ENCODE measurements around the gene SRD5A1.

Gene SRD5A1

DNA sequence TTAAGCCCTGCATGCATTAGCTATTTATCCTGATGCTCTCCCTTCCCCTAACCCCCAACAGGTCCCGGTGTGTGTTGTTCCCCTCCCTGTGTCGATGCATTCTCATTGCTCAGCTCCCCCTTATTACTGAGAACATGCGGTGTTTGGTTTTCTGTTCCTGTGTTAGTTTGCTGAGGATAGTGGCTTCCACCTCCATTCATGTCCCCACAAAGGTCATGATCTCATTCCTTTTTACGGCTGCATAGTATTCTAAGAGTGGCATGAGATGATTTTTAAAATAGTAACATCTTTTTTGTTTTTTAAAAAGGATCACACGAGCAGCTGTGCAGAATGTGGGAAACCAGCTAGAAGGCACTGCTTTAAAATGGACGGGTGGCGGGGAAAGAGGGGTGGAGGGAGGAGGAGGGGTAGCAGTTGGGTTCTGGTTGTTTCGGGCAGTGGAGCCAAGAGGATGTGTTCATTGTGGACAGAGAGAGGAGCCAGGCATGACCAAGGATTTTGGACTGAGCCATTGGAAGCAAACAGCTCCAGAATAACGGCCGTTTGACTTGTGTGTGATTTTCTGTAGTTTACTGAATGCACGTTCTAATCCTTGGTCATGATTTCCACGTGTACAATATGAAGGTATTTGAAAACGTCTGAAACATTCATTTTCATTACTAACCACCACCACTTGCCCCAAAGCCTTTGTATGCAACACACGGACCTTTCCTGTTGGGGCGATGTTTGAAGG is 78.3 kb downstream of the SRD5A1 start:
- Mint-ChIP-seq H3K36me3 (ENCODE audit: low read depth) (peaks cover 4% of the 10 kb centered on the region), H3K4me1 (ENCODE audit: low read depth) (peaks cover 20% of the 10 kb centered on the region), H3K9me3 (no peaks in the 10 kb centered on the region), H3K4me3 (peak overlapping the region; percentile 88), H3K27me3 (ENCODE audit: low read depth) (no peaks in the 10 kb centered on the region), H3K27ac (peak overlapping the region; percentile 94)
- no peak for DNase-seq (ENCODE audit: low spot score)

DNA sequence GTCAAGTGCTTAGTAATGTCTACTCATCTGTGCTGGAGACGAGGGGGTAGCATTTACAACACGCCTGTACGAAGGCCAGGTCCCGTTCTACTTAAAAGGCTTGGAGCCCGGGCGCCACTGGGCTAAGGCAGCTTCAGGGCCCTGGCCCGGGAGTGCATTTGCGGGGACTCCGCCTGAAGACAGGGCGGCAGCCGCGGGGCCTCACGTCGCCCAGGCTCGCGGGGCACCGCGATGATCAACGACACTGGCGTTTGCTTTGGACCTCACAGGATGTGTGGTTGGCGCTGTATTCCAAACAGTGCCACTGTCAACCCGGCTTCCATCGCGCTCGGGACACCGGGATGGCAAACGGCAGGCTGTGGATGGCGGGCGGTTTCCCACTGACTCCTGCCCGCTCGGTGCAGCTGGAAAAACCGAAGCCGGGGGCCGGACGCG is 78.9 kb downstream of the SRD5A1 start:
- no peaks in the 10 kb centered on the region for H3K27me3 Mint-ChIP-seq (ENCODE audit: low read depth)
- peak overlapping the region; percentile 88 for H3K4me3 Mint-ChIP-seq

DNA sequence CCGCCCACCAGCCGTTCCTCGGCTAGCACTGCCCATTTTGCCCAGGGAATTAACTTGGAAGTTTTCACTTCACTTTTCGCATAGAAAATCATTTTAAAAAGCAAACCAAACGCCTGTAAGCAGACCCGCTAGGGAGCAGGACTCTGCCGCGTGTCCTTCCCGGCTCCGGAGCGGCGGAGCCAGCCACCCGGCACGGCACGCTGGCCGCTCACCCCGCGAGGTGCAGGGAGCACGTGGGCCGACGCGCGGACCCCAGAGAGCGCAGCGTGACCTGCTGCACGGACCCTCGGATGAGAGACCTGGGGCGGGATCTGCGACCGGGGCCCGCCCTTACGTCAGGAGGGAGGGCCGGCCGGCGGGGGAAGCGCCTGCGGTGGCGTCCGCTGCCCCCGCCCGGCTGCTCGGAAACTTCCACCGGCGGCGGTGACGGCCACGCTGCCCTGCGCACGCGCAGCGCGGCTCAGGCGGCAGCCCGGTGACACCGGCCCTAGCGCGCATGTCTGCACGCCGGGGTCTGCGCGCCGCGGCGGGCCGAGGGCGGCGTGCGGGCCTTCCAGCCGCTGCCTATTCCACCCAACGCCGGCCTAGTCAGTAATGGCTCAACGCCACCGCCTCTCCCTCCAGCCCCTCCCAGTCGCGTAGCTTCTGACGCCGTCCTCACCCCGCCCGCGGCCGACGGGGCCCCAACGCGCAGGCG is 79.5 kb downstream of the SRD5A1 start:
- Mint-ChIP-seq H3K27me3 (ENCODE audit: low read depth) (no peaks in the 10 kb centered on the region), H3K9me3 (no peaks in the 10 kb centered on the region), H3K27ac (peak overlapping the region; percentile 94), H3K4me3 (peak overlapping the region; percentile 88), H3K4me1 (ENCODE audit: low read depth) (peaks cover 30% of the 10 kb centered on the region), H3K36me3 (ENCODE audit: low read depth) (peaks cover 8% of the 10 kb centered on the region)
- DNase-seq (ENCODE audit: low spot score), result peak; percentile 98

More for the DNA sequence above, 78.9 kb downstream of the SRD5A1 start:
- Mint-ChIP-seq H3K27ac (peak overlapping the region; percentile 94), H3K36me3 (ENCODE audit: low read depth) (peaks cover 4% of the 10 kb centered on the region), H3K9me3 (no peaks in the 10 kb centered on the region), H3K4me1 (ENCODE audit: low read depth) (peaks cover 25% of the 10 kb centered on the region)
- DNase-seq (ENCODE audit: low spot score), result peak; percentile 47

DNA sequence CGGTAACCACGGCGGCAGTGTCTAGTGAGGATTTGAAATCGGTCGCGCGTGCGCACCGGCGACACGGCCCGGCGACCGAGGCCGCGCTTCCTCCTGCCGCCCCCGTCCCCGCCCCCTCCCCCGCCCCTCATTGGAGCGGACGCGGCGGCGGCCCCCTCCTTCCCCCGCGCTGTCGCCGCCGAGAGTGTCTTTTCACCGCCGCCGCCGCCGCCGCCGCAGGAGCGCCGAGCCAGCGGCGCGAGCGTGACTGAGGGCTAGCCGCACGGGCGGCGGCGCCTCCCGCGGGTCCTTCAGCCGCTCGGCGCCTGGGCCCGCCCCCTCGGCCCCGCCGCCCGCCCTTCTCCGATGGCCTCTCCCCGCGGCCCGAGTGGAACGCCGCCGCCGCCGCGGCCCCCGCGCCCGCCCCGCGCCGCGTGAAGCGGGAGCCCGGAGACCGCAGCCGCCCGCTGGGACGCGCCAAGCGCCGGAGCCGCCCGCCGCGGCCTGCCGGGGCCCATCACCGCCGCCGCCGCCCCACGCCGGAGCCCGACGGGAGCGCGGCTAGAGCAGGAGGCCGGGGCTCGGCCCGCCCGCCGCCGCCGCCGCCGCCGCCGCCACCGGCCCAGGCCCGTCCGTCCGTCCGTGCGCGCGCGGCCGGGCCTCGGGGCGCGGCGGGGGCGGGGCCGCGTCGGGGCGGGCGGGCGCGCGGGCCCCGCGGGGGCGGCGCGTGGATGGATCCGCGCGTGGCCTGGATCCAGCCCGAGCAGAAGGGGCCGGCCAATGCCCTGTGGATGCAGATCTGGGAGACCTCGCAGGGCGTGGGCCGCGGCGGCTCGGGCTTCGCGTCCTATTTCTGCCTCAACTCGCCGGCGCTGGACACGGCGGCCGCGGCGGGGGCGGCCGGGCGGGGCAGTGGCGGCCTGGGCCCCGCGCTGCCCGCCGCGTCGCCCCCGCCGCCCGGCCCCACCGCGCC is 80.3 kb downstream of the SRD5A1 start, which contains the start of gene TENT4A:
TENT4A (plus strand) TSS at position 159 of the 952 bp plus-strand sequence; CDS start at position 711, 552 bp downstream.
- H3K4me1 Mint-ChIP-seq (ENCODE audit: low read depth), result peaks cover 35% of the 10 kb centered on the region
- peak within 1 kb of the TSS; percentile 94 for H3K27ac Mint-ChIP-seq
- H3K9me3 Mint-ChIP-seq, result no peaks in the 10 kb centered on the region
- H3K4me3 Mint-ChIP-seq, result peak within 1 kb of the TSS; percentile 88
- peak; percentile 28 for DNase-seq (ENCODE audit: low spot score)
- peaks cover 14% of the 10 kb centered on the region for H3K36me3 Mint-ChIP-seq (ENCODE audit: low read depth)
- no peaks in the 10 kb centered on the region for H3K27me3 Mint-ChIP-seq (ENCODE audit: low read depth)

DNA sequence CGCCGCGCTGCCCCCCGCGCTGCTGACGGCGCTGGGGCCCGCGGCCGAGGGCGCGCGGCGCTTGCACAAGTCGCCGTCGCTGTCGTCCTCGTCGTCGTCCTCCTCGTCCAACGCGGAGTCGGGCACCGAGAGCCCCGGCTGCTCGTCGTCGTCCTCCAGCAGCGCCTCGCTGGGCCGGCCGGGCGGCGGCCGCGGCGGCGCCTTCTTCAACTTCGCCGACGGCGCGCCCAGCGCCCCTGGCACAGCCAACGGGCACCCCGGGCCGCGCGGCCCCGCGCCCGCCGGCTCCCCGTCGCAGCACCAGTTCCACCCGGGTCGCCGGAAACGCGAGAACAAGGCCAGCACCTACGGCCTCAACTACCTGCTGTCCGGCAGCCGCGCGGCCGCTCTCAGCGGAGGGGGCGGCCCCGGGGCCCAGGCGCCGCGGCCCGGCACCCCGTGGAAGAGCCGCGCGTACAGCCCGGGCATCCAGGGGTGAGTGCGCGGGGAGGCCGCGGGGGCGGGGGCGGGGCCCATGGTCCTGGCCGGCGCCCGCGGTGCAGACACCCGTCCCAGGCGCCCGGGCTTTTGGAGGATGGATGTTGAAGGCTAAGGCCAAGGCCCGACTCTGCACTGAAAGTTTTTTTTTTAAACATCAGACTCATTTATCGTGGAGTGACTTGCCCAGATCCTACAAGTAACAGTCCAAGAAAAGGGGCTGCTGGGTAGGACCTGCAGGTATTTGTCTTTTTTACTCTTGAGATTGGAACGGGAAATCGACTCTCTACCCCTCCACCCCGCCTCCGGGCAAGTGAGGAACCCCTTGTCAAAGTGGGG is 81.2 kb downstream of the SRD5A1 start:
- H3K36me3 Mint-ChIP-seq (ENCODE audit: low read depth), result peaks cover 20% of the 10 kb centered on the region
- H3K4me1 Mint-ChIP-seq (ENCODE audit: low read depth), result peaks cover 42% of the 10 kb centered on the region
- no peaks in the 10 kb centered on the region for H3K9me3 Mint-ChIP-seq
- H3K27me3 Mint-ChIP-seq (ENCODE audit: low read depth), result no peaks in the 10 kb centered on the region
- peak overlapping the region; percentile 83 for H3K27ac Mint-ChIP-seq
- peak overlapping the region; percentile 86 for H3K4me3 Mint-ChIP-seq
- peak; percentile 16 for DNase-seq (ENCODE audit: low spot score)

GRCh38 chr5:6715271-6715670 is 82.0 kb downstream of the SRD5A1 start:
- no peak for DNase-seq (ENCODE audit: low spot score)
- Mint-ChIP-seq H3K4me1 (ENCODE audit: low read depth) (peaks cover 50% of the 10 kb centered on the region), H3K36me3 (ENCODE audit: low read depth) (peaks cover 20% of the 10 kb centered on the region), H3K9me3 (no peaks in the 10 kb centered on the region), H3K27ac (peak overlapping the region; percentile 83), H3K27me3 (ENCODE audit: low read depth) (no peaks in the 10 kb centered on the region), H3K4me3 (peak overlapping the region; percentile 86)

GRCh38 chr5:6715758-6716628 is 82.8 kb downstream of the SRD5A1 start:
- Mint-ChIP-seq H3K27me3 (ENCODE audit: low read depth) (no peaks in the 10 kb centered on the region), H3K27ac (peak overlapping the region; percentile 17), H3K4me1 (ENCODE audit: low read depth) (peaks cover 55% of the 10 kb centered on the region), H3K9me3 (no peaks in the 10 kb centered on the region), H3K36me3 (ENCODE audit: low read depth) (peaks cover 20% of the 10 kb centered on the region), H3K4me3 (peak overlapping the region; percentile 86)
- DNase-seq (ENCODE audit: low spot score), result peak; percentile 4

DNA sequence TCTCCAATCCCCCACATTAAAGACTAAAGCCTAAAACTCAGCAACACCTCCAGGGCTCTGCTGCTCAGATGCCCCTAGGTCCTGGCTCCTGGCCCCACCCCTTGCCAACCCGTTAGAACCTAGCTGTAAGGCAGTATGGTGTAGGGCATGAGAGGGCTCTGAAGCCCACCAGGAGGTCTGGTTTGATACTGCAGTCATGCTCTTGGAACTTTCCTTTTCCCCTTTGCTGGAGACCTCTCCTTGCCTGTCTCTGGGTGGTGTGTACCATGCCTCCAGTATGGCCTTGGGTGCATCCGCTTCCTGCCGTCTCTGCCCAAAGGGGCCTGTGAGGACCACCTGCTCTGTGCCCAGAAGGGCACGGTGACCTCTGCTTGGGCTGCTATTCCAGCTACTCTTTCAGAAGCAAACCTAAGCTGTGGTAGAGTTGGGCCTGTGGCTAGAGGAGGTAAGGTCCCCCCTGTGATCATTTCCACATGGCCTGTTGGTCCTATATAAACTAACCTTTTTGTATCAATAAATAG is 83.4 kb downstream of the SRD5A1 start:
- H3K27ac Mint-ChIP-seq, result peak overlapping the region; percentile 17
- peaks cover 58% of the 10 kb centered on the region for H3K4me1 Mint-ChIP-seq (ENCODE audit: low read depth)

DNA sequence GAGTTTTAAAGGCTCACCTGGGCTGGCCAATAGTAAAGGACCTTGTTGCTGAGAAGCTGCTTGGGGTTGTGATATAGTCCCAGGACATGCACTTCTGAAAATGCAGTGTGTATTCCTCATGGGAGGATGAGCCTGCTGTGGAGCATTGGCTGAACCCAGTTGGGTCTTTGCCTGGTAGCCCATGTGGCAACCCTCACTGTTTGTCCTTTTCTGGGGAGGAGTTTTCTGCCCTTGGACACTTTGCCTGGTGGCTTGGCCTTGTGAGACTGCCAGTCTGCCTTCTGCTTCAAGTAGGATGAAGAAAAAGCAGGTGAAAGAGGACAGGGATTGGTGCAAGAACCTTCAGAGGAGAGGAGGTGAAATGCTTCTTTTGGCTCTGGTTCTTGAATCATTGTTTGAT is 84.0 kb downstream of the SRD5A1 start:
- DNase-seq (ENCODE audit: low spot score), result peak; percentile 3
- H3K4me3 Mint-ChIP-seq, result peak overlapping the region; percentile 86
- H3K4me1 Mint-ChIP-seq (ENCODE audit: low read depth), result peaks cover 59% of the 10 kb centered on the region
- peaks cover 20% of the 10 kb centered on the region for H3K36me3 Mint-ChIP-seq (ENCODE audit: low read depth)
- H3K27ac Mint-ChIP-seq, result no peak overlapping the region
- no peaks in the 10 kb centered on the region for H3K9me3 Mint-ChIP-seq
- no peaks in the 10 kb centered on the region for H3K27me3 Mint-ChIP-seq (ENCODE audit: low read depth)

More for the DNA sequence above, 83.4 kb downstream of the SRD5A1 start:
- H3K27me3 Mint-ChIP-seq (ENCODE audit: low read depth), result no peaks in the 10 kb centered on the region
- peaks cover 20% of the 10 kb centered on the region for H3K36me3 Mint-ChIP-seq (ENCODE audit: low read depth)
- no peaks in the 10 kb centered on the region for H3K9me3 Mint-ChIP-seq
- DNase-seq (ENCODE audit: low spot score), result peak; percentile 3
- peak overlapping the region; percentile 86 for H3K4me3 Mint-ChIP-seq

GRCh38 chr5:6717687-6718086 is 84.4 kb downstream of the SRD5A1 start:
- Mint-ChIP-seq H3K36me3 (ENCODE audit: low read depth) (peaks cover 20% of the 10 kb centered on the region), H3K9me3 (no peaks in the 10 kb centered on the region), H3K27me3 (ENCODE audit: low read depth) (no peaks in the 10 kb centered on the region), H3K4me3 (peak overlapping the region; percentile 24), H3K27ac (no peak overlapping the region), H3K4me1 (ENCODE audit: low read depth) (peaks cover 63% of the 10 kb centered on the region)
- peak; percentile 3 for DNase-seq (ENCODE audit: low spot score)

GRCh38 chr5:6718161-6718681 is 85.0 kb downstream of the SRD5A1 start:
- no peaks in the 10 kb centered on the region for H3K27me3 Mint-ChIP-seq (ENCODE audit: low read depth)
- H3K27ac Mint-ChIP-seq, result no peak overlapping the region
- peaks cover 21% of the 10 kb centered on the region for H3K36me3 Mint-ChIP-seq (ENCODE audit: low read depth)
- H3K9me3 Mint-ChIP-seq, result no peaks in the 10 kb centered on the region
- peaks cover 66% of the 10 kb centered on the region for H3K4me1 Mint-ChIP-seq (ENCODE audit: low read depth)
- no peak for DNase-seq (ENCODE audit: low spot score)
- H3K4me3 Mint-ChIP-seq, result no peak overlapping the region

GRCh38 chr5:6718718-6719117 is 85.5 kb downstream of the SRD5A1 start:
- no peak overlapping the region for H3K4me3 Mint-ChIP-seq
- H3K27me3 Mint-ChIP-seq (ENCODE audit: low read depth), result no peaks in the 10 kb centered on the region
- peak; percentile 1 for DNase-seq (ENCODE audit: low spot score)
- peaks cover 71% of the 10 kb centered on the region for H3K4me1 Mint-ChIP-seq (ENCODE audit: low read depth)
- no peak overlapping the region for H3K27ac Mint-ChIP-seq
- H3K36me3 Mint-ChIP-seq (ENCODE audit: low read depth), result peaks cover 26% of the 10 kb centered on the region
- no peaks in the 10 kb centered on the region for H3K9me3 Mint-ChIP-seq
